H1 (cell line): ENCODE measurements around the gene RNF220. TPM values are rescaled to one million over a fixed set of nuclear protein-coding genes. Genes with fewer than 3 reads are reported as not detected.

Experiments
- ASH2L ChIP-seq: fragments of 200-600, 300-600 bp; sonication (generic); IDR thresholded peaks from one replicate; pipeline ENCODE4 v1.7.1; 2017; ENCODE audit warnings: low read length
- CHD7 ChIP-seq: fragments of 300-600 bp; sonication (generic); IDR thresholded peaks from 2 replicates; pipeline ENCODE4 v1.7.1; 2012; ENCODE audit warnings: low read length, moderate library complexity, mild to moderate bottlenecking, inconsistent platforms; ENCODE audit not compliant: insufficient replicate concordance
- CREB1 ChIP-seq: IDR thresholded peaks from 2 replicates; pipeline ENCODE4 v1.6.1; 2012; ENCODE audit warnings: inconsistent platforms
- FOSL1 ChIP-seq: IDR thresholded peaks from 2 replicates; pipeline ENCODE4 v1.6.1; 2011; ENCODE audit warnings: mild to moderate bottlenecking, low read depth, low read length, moderate library complexity; ENCODE audit not compliant: insufficient read depth
- HDAC2 ChIP-seq, 2 experiments: fragments of 300-600 bp in 1 of 2; sonication (generic) in 1 of 2; IDR thresholded peaks; 2 replicates each; pipeline ENCODE4 v1.6.1; 2011 to 2012; ENCODE audit warnings: low read depth in 2 of 2, low read length in 2 of 2, mild to moderate bottlenecking in 2 of 2, moderate library complexity in 2 of 2, borderline replicate concordance in 1 of 2, inconsistent platforms in 1 of 2
- KDM1A ChIP-seq: fragments of 200-600, 300-600 bp; sonication (generic); IDR thresholded peaks from 2 replicates; pipeline ENCODE4 v1.7.1; 2016; ENCODE audit warnings: mild to moderate bottlenecking, low read length, borderline replicate concordance
- KDM4A ChIP-seq: IDR thresholded peaks from one replicate; pipeline ENCODE4 v1.7.1; 2012; ENCODE audit warnings: low read depth, mild to moderate bottlenecking, moderate library complexity, low read length, inconsistent platforms; ENCODE audit not compliant: severe bottlenecking
- PHF8 ChIP-seq: fragments of 200-600 bp; sonication (generic); conservative IDR thresholded peaks from 2 replicates; pipeline ENCODE4 v1.7.1; 2012; ENCODE audit warnings: low read depth, mild to moderate bottlenecking, inconsistent platforms, low read length, moderate library complexity
- RNF2 ChIP-seq: fragments of 200-900, 300-1000 bp; sonication (generic); IDR thresholded peaks from 2 replicates; pipeline ENCODE4 v1.7.1; 2016; ENCODE audit warnings: borderline replicate concordance, low read depth, mild to moderate bottlenecking, antibody characterized with exemption, low read length; ENCODE audit not compliant: poor library complexity, severe bottlenecking; ENCODE audit errors: missing control alignments
- TCF12 ChIP-seq: IDR thresholded peaks from 2 replicates; pipeline ENCODE4 v1.6.1; 2011; ENCODE audit warnings: low read depth, mild to moderate bottlenecking, low read length
- polyA plus RNA-seq, 7 experiments: library from polyadenylated mRNA; depleted of rRNA in 3 of 7; stranded (reverse) in 5 of 7; unstranded in 2 of 7; fragments of >200 nt in 5 of 7; fragments of 200-250 nt in 2 of 7; gene quantifications; 1 replicate in 5 of 7; 2 replicates in 1 of 7; 4 replicates in 1 of 7; pipeline versions ENCODE4 v1.2.1 to v1.2.3, GENCODE V29; 2011 to 2013; ENCODE audit warnings: missing spikeins in 2 of 7, mixed read lengths in 2 of 7
- total RNA-seq: library from RNA; stranded (reverse); fragmentation: NEBNext Ultra II Directional; extraction: Animal tissue kit (Norgen Biotek cat#: 25700); gene quantifications from 2 replicates; pipeline ENCODE4 v1.2.1, GENCODE V29; 2021

The RNF220 gene
- total and polyA plus RNA-seq, 2 of the 8 experiments (the other 6 are each of a cell fraction or from before 2014, with no cell fraction given) = 123 to 160 TPM

GRCh38 chr1:44447051-44447810 is 42.2 kb downstream of the RNF220 start (continued):
- no peak for TF ChIP-seq CHD7
- no peak for TF ChIP-seq FOSL1
- TF ChIP-seq TCF12 = no peak
- no peak for TF ChIP-seq HDAC2 (IDR thresholded peaks at IDR 0.05; ENCODE audit: borderline replicate concordance in 1 of 2, low read depth in 2 of 2, low read length in 2 of 2)
- TF ChIP-seq KDM1A = no peak
- no peak for TF ChIP-seq CREB1
- TF ChIP-seq RNF2 = no peak
- TF ChIP-seq PHF8 = no peak
- TF ChIP-seq ASH2L = no peak
- no peak for TF ChIP-seq KDM4A
